Endothelial cell of umbilical vein (primary cell): ENCODE data around the gene TMEM50B. TPM values are rescaled to one million over a fixed set of nuclear protein-coding genes. Genes with fewer than 3 reads are reported as not detected.

Experiments used
- BruUV-seq: library from RNA; stranded (reverse); fragments of 400-500 nt; replicated peaks from 2 replicates; lab custom pipeline; 2021; lab: Mats Ljungman, UMichigan
- CTCF ChIA-PET: fragments of 300-600, 350-600 bp; sonication (Branson Sonifier 250); formaldehyde crosslinking; loops from one replicate; lab custom pipeline; 2021; ENCODE audit warnings: antibody characterized with exemption, inconsistent platforms; lab: Charles Lee
- POLR2A ChIA-PET: fragments of 300-600, 350-600 bp; sonication (Branson Sonifier 250); formaldehyde crosslinking; loops from one replicate; lab custom pipeline; 2021; ENCODE audit warnings: antibody characterized with exemption, inconsistent platforms; lab: Charles Lee
- DNase-seq: peaks from one replicate; pipeline ENCODE4 v3.0.0-alpha.2; 2011; ENCODE audit warnings: low read depth, low spot score
- FAIRE-seq: peaks from 2 replicates; lab custom pipeline; 2011; peaks lifted over from hg19 to GRCh38; lab: Jason Lieb, UNC
- H2AFZ ChIP-seq: 2 replicates; pipeline ENCODE4 v1.6.0; 2012; ENCODE audit warnings: low read depth, low read length, control low read depth, inconsistent platforms
- H3K27ac ChIP-seq: 2 replicates; pipeline ENCODE4 v1.5.1; 2011; ENCODE audit warnings: low read depth, mild to moderate bottlenecking, control low read depth, low read length, moderate library complexity; ENCODE audit not compliant: insufficient read depth
- H3K27me3 ChIP-seq, 2 experiments: 2 replicates each; pipeline versions ENCODE4 v1.6.0 to v1.6.1; 2011; ENCODE audit warnings: low read length in 2 of 2, mixed read lengths in 1 of 2; ENCODE audit not compliant: control insufficient read depth in 2 of 2, insufficient read depth in 2 of 2
- H3K36me3 ChIP-seq, 2 experiments: 2 replicates in 1 of 2; 3 replicates in 1 of 2; pipeline ENCODE4 v1.5.1; 2011; ENCODE audit warnings: low read length in 2 of 2, mild to moderate bottlenecking in 1 of 2, moderate library complexity in 1 of 2; ENCODE audit not compliant: control insufficient read depth in 2 of 2, insufficient read depth in 2 of 2; ENCODE audit errors: extremely low read depth in 1 of 2
- H3K4me1 ChIP-seq: 3 replicates; pipeline ENCODE4 v1.5.1; 2011; ENCODE audit warnings: mild to moderate bottlenecking, low read length; ENCODE audit not compliant: control insufficient read depth, insufficient read depth; ENCODE audit errors: extremely low read depth
- H3K4me2 ChIP-seq: 2 replicates; pipeline ENCODE4 v1.6.1; 2011; ENCODE audit warnings: low read length, control low read depth, mixed read lengths; ENCODE audit not compliant: insufficient read depth
- H3K4me3 ChIP-seq, 3 experiments: fragments of 200-600 bp in 1 of 3; sonication (generic), shearing (Covaris generic) in 1 of 3; replicated peaks in 1 of 3; 2 replicates each; pipeline ENCODE4 v1.5.1; 2011 to 2016; ENCODE audit warnings: control low read depth in 3 of 3, low read length in 3 of 3, mild to moderate bottlenecking in 2 of 3, inconsistent platforms in 1 of 3, low read depth in 1 of 3, moderate library complexity in 1 of 3; ENCODE audit not compliant: insufficient read depth in 1 of 3
- H3K79me2 ChIP-seq: 2 replicates; pipeline ENCODE4 v1.6.0; 2012; ENCODE audit warnings: low read length, inconsistent platforms; ENCODE audit not compliant: control insufficient read depth, insufficient read depth
- H3K9ac ChIP-seq: replicated peaks from 2 replicates; pipeline ENCODE3; 2011; ENCODE audit warnings: low read length, control low read depth; ENCODE audit not compliant: insufficient read depth; ENCODE audit errors: extremely low read depth
- H3K9me1 ChIP-seq: replicated peaks from 3 replicates; pipeline ENCODE4 v1.6.0; 2011; ENCODE audit warnings: mild to moderate bottlenecking, low read length; ENCODE audit not compliant: control insufficient read depth, insufficient read depth; ENCODE audit errors: extremely low read depth
- H3K9me3 ChIP-seq: replicated peaks from 2 replicates; pipeline ENCODE4 v1.5.1; 2012; ENCODE audit warnings: low read length, inconsistent platforms; ENCODE audit not compliant: control insufficient read depth, insufficient read depth
- H4K20me1 ChIP-seq: replicated peaks from 2 replicates; pipeline ENCODE3; 2011; ENCODE audit warnings: mild to moderate bottlenecking, low read length; ENCODE audit not compliant: control insufficient read depth, insufficient read depth; ENCODE audit errors: extremely low read depth
- CTCF ChIP-seq, 2 donors: IDR thresholded peaks; 1 replicate in 1 of 2; 2 replicates in 1 of 2; pipeline ENCODE4 v1.5.1; 2011; ENCODE audit warnings: low read length in 2 of 2, mild to moderate bottlenecking in 2 of 2, moderate library complexity in 2 of 2, control low read depth in 1 of 2, inconsistent platforms in 1 of 2, low read depth in 1 of 2; ENCODE audit not compliant: insufficient read depth in 1 of 2; ENCODE audit errors: extremely low read depth in 1 of 2
- EZH2 ChIP-seq: IDR thresholded peaks from 2 replicates; pipeline ENCODE4 v1.6.1; 2012; ENCODE audit warnings: borderline replicate concordance, low read depth, mild to moderate bottlenecking, moderate library complexity, low read length, inconsistent platforms; ENCODE audit not compliant: severe bottlenecking
- FOS ChIP-seq: IDR thresholded peaks from 2 replicates; pipeline ENCODE4 v1.6.1; 2011; ENCODE audit warnings: mild to moderate bottlenecking, low read length, moderate library complexity, borderline replicate concordance; ENCODE audit not compliant: insufficient read depth
- GATA2 ChIP-seq: IDR thresholded peaks from 2 replicates; pipeline ENCODE4 v1.7.0; 2011; ENCODE audit warnings: low read depth, mild to moderate bottlenecking, moderate library complexity, mixed read lengths, low read length; ENCODE audit not compliant: insufficient read length, insufficient read depth
- JUN ChIP-seq: IDR thresholded peaks from 2 replicates; pipeline ENCODE4 v1.6.1; 2011; ENCODE audit warnings: borderline replicate concordance, low read depth; ENCODE audit not compliant: insufficient read length, insufficient read depth
- MAX ChIP-seq: IDR thresholded peaks from 2 replicates; pipeline ENCODE4 v1.6.1; 2011; ENCODE audit not compliant: insufficient read depth, insufficient read length
- MYC ChIP-seq: IDR thresholded peaks from one replicate; pipeline ENCODE4 v1.6.1; 2011; ENCODE audit warnings: mild to moderate bottlenecking, low read depth, low read length
- POLR2A ChIP-seq: IDR thresholded peaks from 2 replicates; pipeline ENCODE4 v1.6.1; 2012; ENCODE audit warnings: low read depth, mild to moderate bottlenecking, control low read depth, low read length
- POLR2AphosphoS5 ChIP-seq: IDR thresholded peaks from 2 replicates; pipeline ENCODE4 v1.6.1; 2012; ENCODE audit warnings: low read depth, mild to moderate bottlenecking, control low read depth, low read length, moderate library complexity; ENCODE audit not compliant: insufficient read depth
- dilution Hi-C: fragments of 300-500 bp; cut with MboI; formaldehyde crosslinking; loops from one replicate; pipeline ENCODE4 v1.15.0; 2019; ENCODE audit warnings: low sequenced_read_pairs; ENCODE audit not compliant: extremely low pct_ligation_motif_present
- intact Hi-C: fragments of 100-400 bp; cut with micrococcal nuclease; formaldehyde crosslinking; loops from one replicate; pipeline ENCODE4 v1.10.0; 2022
- polyA plus RNA-seq, 4 experiments: library from polyadenylated mRNA; depleted of rRNA in 3 of 4; stranded (reverse) in 3 of 4; unstranded in 1 of 4; fragments of >200 nt; gene quantifications; 2 replicates each; pipeline versions ENCODE4 v1.2.1 to v1.2.3, GENCODE V29; 2011 to 2012; ENCODE audit warnings: missing spikeins in 1 of 4
- total RNA-seq: library from RNA; stranded (reverse); gene quantifications from 2 replicates; pipeline ENCODE4 v1.2.3, GENCODE V29; 2021

The TMEM50B gene
- total and polyA plus RNA-seq, 2 donors (not counting 3 experiments of a cell fraction or from before 2014, with no cell fraction given) = 25.1 to 29.3 TPM

GRCh38 chr21:33444499-33444898 lies 35.3 kb downstream of the TMEM50B start:
- FAIRE-seq (no peak), DNase-seq (no peak)
- ChIA-PET POLR2A (no interaction called here), CTCF (interaction anchor here (0.6 to 6.7 kb wide), 29 partner anchors 8 to 612 kb away, joined by 3 to 133 read pairs (median 6); partner anchors contain the start of genes IFNAR1 and TMEM50B)
- Histone ChIP-seq H3K27ac (no peak overlapping the region), H3K4me3 (no peak overlapping the region), H3K9ac (no peak overlapping the region), H2AFZ (no peak overlapping the region), H3K4me1 (no peaks in the 10 kb centered on the region), H3K27me3 (no peaks in the 10 kb centered on the region), H3K4me2 (no peak overlapping the region), H4K20me1 (no peaks in the 10 kb centered on the region), H3K9me3 (no peaks in the 10 kb centered on the region), H3K36me3 (no peaks in the 10 kb centered on the region), H3K79me2 (no peaks in the 10 kb centered on the region), H3K9me1 (no peaks in the 10 kb centered on the region)
- TF ChIP-seq CTCF (IDR thresholded peaks at IDR 0.05; ENCODE audit: extremely low read depth in 1 of 2, insufficient read depth in 1 of 2, low read depth in 1 of 2, low read length in 2 of 2) = no peak
- no peak for TF ChIP-seq POLR2A
- no peak for TF ChIP-seq JUN
- no peak for TF ChIP-seq MYC
- TF ChIP-seq EZH2 = no peak
- no peak for TF ChIP-seq POLR2AphosphoS5
- no peak for TF ChIP-seq GATA2
- TF ChIP-seq FOS = no peak
- no peak for TF ChIP-seq MAX
- no TSS peak for BruUV-seq
- dilution Hi-C loops = no loop called here
- intact Hi-C loops = no loop called here
